ENCODE results near the gene ANAPC16. TPM values are rescaled to one million over a fixed set of nuclear protein-coding genes. Genes with fewer than 3 reads are reported as not detected.
A peak's percentile ranks its signal among the peaks of the same experiment; 100 is the strongest.

Gene ANAPC16
- total and polyA plus RNA-seq, 2 of the 4 experiments (the other 2 are of a cell fraction): 25.2 to 26.3 TPM

GRCh38 chr10:72229261-72230251, 13.7 kb downstream of the ANAPC16 start:
- no peak for TF ChIP-seq FOS (IDR thresholded peaks at IDR 0.05; ENCODE audit: low read depth, low read length)
- no peak for TF ChIP-seq BHLHE40 (IDR thresholded peaks at IDR 0.05; ENCODE audit: low read depth, low read length)
- H2BK15ac ChIP-seq (ENCODE audit: low read depth, low read length): no peak overlapping the region
- no CpG with 5 or more reads among the region's 8 CpGs for WGBS, 2 experiments (ENCODE audit: extremely low coverage in 2 of 2, insufficient read length in 1 of 2)
- H3K9ac ChIP-seq (ENCODE audit: low read depth, low read length): no peak overlapping the region
- H3K9me1 ChIP-seq (ENCODE audit: insufficient read depth, low read length): peaks cover 10% of the 10 kb centered on the region; the same call in 1 of the 2 replicates
- H3K27ac ChIP-seq (ENCODE audit: insufficient read depth, low read length): no peak overlapping the region
- H4K91ac ChIP-seq (ENCODE audit: insufficient read depth, low read depth, low read length): no peak overlapping the region
- no peak for ATAC-seq (ENCODE audit: low read depth)
- no peak overlapping the region for H4K5ac ChIP-seq (ENCODE audit: low read depth, low read length)
- no peak overlapping the region for H2BK20ac ChIP-seq (ENCODE audit: low read depth, low read length)
- no peak overlapping the region for H4K8ac ChIP-seq (ENCODE audit: low read depth in 2 of 2, low read length in 2 of 2)
- in situ Hi-C loops (cut with MboI; ENCODE audit: low sequenced_read_pairs): no loop called here
- H3K27me3 ChIP-seq (ENCODE audit: control insufficient read depth, insufficient read depth, low read length): no peaks in the 10 kb centered on the region
- CTCF ChIA-PET: interaction anchor here (0.8 to 1.7 kb wide), 4 partner anchors 103 to 272 kb away, joined by 3 to 4 read pairs (median 4); no protein-coding TSS in a partner anchor
- no peaks in the 10 kb centered on the region for H4K20me1 ChIP-seq (ENCODE audit: insufficient read depth, low read length)
- no peak overlapping the region for H3K4ac ChIP-seq (ENCODE audit: low read depth, low read length)
- H2AFZ ChIP-seq (replicated peaks; ENCODE audit: low read length, poor library complexity): no peak overlapping the region
- intact Hi-C loops (cut with micrococcal nuclease): no loop called here
- 0 out of 2 replicates have a peak overlapping the region, but pooled peaks have one; percentile 4 for H3K14ac ChIP-seq (replicated peaks; ENCODE audit: low read depth, low read length)
- no peaks in the 10 kb centered on the region for H3K9me3 ChIP-seq (ENCODE audit: control insufficient read depth, insufficient read depth, low read length)
- H3K56ac ChIP-seq (ENCODE audit: extremely low read depth, insufficient read depth, low read length): no peak overlapping the region
- H3K36me3 ChIP-seq (ENCODE audit: control insufficient read depth, insufficient read depth, low read length): peaks cover 14% of the 10 kb centered on the region
- H3K79me1 ChIP-seq (ENCODE audit: low read depth in 1 of 2, low read length in 2 of 2): peaks cover 12 to 14% of the 10 kb centered on the region in 2 experiments
- dilution Hi-C loops (cut with HindIII; ENCODE audit: low sequenced_read_pairs, unreplicated experiment): no loop called here
- H3K18ac ChIP-seq (ENCODE audit: low read depth, low read length): no peak overlapping the region; the same call in 1 of the 2 replicates
- no TSS peak for BruUV-seq (replicated peaks)
- DNase-seq: peak; percentile 18
- H3K4me3 ChIP-seq (ENCODE audit: insufficient read depth, low read depth, low read length): no peak overlapping the region
- POLR2A ChIA-PET (ENCODE audit: unreplicated experiment): interaction anchor here (0.6 kb wide), 1 partner anchor 19 kb away, joined by 7 read pairs; no protein-coding TSS in a partner anchor
- no peak overlapping the region for H2BK120ac ChIP-seq (ENCODE audit: low read depth, low read length)
- H3K23ac ChIP-seq (ENCODE audit: low read depth, low read length): no peak overlapping the region
- no peak overlapping the region for H2AK9ac ChIP-seq (replicated peaks; ENCODE audit: low read depth, low read length, poor library complexity)
- H2AK5ac ChIP-seq (ENCODE audit: low read depth, low read length): 0 out of 2 replicates have a peak overlapping the region, but pooled peaks have one; percentile 53
- H2BK5ac ChIP-seq (ENCODE audit: low read depth, low read length, poor library complexity, severe bottlenecking): no peak overlapping the region
- H3K4me2 ChIP-seq (ENCODE audit: low read depth, low read length): no peak overlapping the region
- H3K4me1 ChIP-seq (ENCODE audit: control insufficient read depth, insufficient read depth, low read length): no peaks in the 10 kb centered on the region
